Coronary artery (tissue), 2 donors: ENCODE results near the gene GBP5.

Experiments used
- DNase-seq: peaks from one replicate; pipeline ENCODE4 v3.0.0-alpha.2; 2017; ENCODE audit warnings: low spot score
- H3K27ac ChIP-seq, 2 donors: fragments of 200-600 bp; sonication (generic); one replicate each; pipeline ENCODE4 v1.5.1; 2016 to 2019
- H3K4me3 ChIP-seq: fragments of 200-600 bp; sonication (generic); 2 replicates; pipeline ENCODE4 v1.5.1; 2016; ENCODE audit warnings: mild to moderate bottlenecking, moderate library complexity
- CTCF ChIP-seq: fragments of 200-600 bp; sonication (generic); IDR thresholded peaks from one replicate; pipeline ENCODE4 v1.5.1; 2019; ENCODE audit warnings: antibody characterized with exemption

GBP5 gene

GRCh38 chr1:89279011-89279466 lies 6.4 kb upstream of the GBP5 start:
- TF ChIP-seq CTCF = no peak

GRCh38 chr1:89277725-89278124 lies 5.1 kb upstream of the GBP5 start:
- H3K27ac ChIP-seq = no peak overlapping the region
- no peak for TF ChIP-seq CTCF
- H3K4me3 ChIP-seq = no peak overlapping the region
- DNase-seq = no peak

More at GRCh38 chr1:89279011-89279466, 6.4 kb upstream of the GBP5 start:
- Histone ChIP-seq H3K4me3 (no peak overlapping the region), H3K27ac (no peak overlapping the region)
- DNase-seq = no peak

- DNase-seq = no peak
- Histone ChIP-seq H3K27ac (no peak overlapping the region), H3K4me3 (no peak overlapping the region)
- TF ChIP-seq CTCF = no peak
Observed at GRCh38 chr1:89276690-89277089, 4.0 kb upstream of the GBP5 start.

GRCh38 chr1:89274411-89274857 lies 1.8 kb upstream of the GBP5 start:
- TF ChIP-seq CTCF = no peak
- Histone ChIP-seq H3K27ac (no peak overlapping the region), H3K4me3 (no peak overlapping the region)
- no peak for DNase-seq

- Histone ChIP-seq H3K4me3 (no peak overlapping the region), H3K27ac (no peak overlapping the region)
- no peak for DNase-seq
- no peak for TF ChIP-seq CTCF
Observed at GRCh38 chr1:89273324-89273778, 691 bp upstream of the GBP5 start.

GRCh38 chr1:89271341-89272015 lies 1.2 kb downstream of the GBP5 start:
- no peak overlapping the region for H3K27ac ChIP-seq
- H3K4me3 ChIP-seq = peak overlapping the region; percentile 49
- TF ChIP-seq CTCF = no peak
- DNase-seq = no peak

- no peak overlapping the region for H3K4me3 ChIP-seq
- no peak for DNase-seq
- TF ChIP-seq CTCF = no peak
- no peak overlapping the region for H3K27ac ChIP-seq
Observed at GRCh38 chr1:89270423-89270822, 2.2 kb downstream of the GBP5 start.
